Fibroblast of skin of left biceps (primary cell): ENCODE measurements around the gene RIOK3.
"Not testable (repeated sequence)": the region's sequence is repeated elsewhere in the genome, so short reads cannot be mapped to it uniquely, and the experiment has no call there.

Experiments
- DNase-seq, 2 experiments: peaks; one replicate each; pipeline ENCODE4 v3.0.0-alpha.2; 2013; ENCODE audit warnings: low read depth in 2 of 2

RIOK3 gene

DNA sequence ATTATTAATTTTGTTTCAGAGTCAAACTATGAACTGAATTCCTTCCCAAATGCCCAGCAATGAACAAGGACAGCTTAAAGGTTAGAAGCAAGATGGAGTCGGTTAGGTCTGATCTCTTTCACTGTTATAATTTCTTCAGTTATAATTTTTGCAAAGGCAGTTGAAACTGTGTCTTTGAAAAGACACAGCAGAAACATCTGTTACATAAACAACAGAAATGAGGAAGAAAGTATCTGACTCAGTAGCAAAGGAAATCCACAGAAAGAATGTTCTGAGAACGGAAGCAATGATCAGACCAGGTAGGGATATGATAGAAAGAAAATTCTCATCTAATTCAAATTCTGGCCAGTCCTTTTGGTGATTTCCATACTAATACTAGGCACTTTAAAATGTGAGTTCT lies 45.0 kb downstream of the RIOK3 start:
- no peak for DNase-seq

DNA sequence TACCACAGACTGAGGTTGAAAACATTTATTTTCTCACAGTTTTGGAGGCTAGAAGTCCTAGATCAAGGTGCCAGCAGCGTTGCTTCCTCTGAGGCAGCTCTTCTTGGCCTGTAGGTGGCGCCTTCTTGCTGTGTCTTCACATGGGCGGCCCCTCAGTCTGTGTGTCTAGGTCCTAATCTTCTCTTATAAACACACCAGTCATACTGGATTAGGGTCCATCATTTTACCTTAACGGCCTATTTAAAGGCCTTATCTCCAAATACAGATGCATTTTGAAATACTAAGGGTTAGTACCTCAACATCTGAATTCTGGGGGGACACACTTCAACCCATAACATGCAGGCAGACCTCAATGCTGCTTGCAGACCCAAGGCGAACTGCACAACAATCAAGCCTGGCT lies 45.8 kb downstream of the RIOK3 start:
- DNase-seq: peak; percentile 18 to 20

DNA sequence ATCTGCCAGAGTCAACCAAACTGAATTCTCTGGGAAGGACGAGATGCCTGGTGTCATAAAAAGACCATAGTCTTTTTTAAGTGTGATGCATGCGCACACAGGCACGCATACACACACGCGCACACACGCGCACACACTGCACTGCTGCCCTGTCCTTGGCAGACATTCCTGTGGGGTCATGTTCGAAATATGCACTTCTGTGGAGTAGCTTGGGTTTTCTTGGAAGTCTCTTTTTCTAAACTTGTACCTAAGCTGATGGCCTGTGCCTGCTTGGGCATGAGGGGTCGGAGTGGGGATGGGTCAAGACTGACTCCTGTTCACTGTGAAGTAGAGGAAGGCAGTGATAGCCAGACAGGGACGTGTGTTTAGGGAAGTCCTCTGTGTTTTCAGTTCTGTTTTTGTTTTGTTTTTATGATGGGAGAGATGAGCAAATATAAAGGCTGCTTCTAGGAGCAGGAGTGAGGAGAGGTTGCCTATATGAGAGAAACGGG lies 46.2 kb downstream of the RIOK3 start:
- no peak for DNase-seq

DNA sequence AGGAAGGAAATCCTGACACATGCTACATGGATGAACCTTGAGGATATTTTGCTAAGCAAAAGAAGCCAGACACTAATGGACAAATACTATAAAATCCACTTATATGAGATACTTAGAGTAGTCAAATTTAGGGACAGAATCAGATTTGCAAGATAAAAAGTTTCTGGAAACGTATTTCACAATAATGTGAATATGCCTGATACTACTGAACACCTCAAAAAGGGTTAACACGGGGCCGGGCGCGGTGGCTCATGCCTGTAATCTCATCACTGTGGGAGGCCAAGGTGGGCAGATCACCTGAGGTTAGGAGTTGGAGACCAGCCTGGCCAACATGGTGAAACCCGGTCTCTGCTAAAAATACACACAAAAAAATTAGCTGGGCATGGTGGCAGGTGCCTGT lies 48.5 kb downstream of the RIOK3 start:
- DNase-seq: no peak

DNA sequence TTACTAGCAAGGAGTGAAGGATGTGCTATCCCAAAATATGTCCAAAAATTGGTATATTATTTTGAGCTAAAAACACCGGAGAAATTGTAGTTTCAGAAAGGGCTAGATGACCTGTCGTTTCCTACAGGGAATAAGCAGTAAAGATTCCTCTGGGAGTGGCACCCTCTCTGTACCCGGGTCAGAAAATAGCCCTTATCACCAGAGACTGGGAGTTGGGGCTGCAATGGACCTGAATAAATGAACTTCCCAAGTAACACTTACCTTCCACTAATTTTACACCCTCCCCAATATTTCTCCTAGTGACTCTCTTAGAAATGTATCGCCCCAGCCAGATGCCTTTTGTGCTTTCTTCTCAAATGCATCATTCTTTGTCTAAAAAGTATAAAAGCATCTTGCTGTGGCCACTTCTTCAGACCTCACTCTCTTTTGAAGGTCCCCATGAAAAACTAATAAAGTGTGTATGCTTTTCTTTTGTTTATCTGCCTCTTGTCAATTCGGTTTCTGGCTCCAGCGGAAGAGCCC lies 49.5 kb downstream of the RIOK3 start:
- DNase-seq: no peak

DNA sequence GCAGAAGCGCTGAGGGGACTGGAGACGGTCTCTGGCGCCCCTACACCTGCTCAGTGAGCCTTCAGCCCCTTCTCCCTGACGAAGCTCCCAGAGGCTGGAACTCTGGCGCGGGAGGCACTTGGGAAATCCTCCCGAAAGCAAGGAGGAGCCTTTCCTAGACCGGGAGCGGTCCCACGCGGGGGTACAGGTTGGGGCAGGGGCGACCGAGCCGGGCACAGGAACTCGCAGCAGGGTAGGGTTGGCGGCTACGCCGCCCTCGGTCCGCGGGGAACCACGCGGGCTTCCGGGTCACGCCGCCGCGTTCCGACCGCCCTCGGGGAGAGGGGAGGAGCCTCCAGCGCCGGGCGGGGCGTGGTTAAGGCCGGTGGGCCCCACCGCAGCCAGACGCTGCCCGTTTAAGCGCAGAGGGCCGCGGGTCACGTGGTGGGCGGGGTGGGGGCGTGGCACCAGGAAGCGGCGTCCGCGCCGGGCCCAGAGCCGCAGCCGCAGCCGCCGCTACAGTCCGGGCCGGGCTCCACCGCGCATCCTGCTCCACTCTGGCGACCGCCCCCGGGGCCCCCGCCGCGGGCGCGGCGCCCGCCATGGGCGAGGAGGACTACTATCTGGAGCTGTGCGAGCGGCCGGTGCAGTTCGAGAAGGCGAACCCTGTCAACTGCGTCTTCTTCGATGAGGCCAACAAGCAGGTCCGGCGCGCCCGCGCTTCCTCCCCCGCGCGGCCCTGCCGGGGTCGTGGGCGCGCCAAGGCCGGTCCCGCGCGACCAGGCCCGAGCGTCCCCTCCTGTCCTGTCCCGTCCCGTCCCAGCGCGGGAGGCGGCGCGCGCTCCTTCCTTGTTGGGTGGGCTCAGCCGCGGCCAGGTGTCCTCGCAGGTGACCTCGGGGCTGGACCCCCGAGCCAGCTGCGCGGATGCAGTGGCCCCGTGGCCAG lies 50.2 kb downstream of the RIOK3 start, which contains the start of gene RMC1:
RMC1 (plus strand) TSS at position 474 of the 925 bp plus-strand sequence; CDS start at position 582, 108 bp downstream.
- peak; percentile 73 to 78 for DNase-seq

DNA sequence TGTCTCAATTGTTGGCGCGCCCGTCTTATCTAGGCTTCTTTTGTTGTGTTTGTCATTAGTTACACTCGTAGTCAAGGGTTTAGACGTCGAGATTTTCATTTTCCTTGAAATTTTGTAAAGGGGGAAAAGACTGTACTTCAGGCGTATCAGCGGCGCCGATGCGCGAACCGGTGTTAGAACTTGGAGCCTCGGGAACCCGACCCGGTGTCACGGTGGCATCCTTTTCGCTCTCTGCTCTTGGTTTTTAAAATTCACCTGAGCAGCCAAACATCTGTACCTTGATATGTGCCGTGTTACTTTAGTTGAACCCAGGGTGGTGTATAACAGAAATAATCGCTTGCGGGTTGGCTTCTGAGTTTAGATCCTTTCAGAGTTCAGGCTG lies 50.9 kb downstream of the RIOK3 start:
- DNase-seq: no peak

DNA sequence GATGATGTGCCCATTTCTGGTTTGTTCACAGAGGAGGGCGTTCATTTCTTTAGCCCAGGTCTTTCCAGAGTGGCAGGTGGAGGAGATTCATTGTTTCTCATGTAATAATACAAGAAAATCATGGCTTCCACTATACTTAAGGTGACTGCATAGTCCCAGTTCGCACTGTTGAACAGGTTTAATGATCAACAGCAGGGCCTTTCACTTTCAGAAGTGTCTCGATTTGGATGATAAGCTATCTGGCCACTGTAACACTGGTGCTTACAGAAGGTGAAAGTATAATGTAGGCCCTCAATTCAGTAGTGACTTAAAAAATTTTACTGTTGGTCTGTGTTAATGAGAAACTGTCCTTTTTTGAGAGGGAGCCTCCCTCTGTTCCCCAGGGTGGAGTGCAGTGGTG lies 51.6 kb downstream of the RIOK3 start:
- DNase-seq: no peak

DNA sequence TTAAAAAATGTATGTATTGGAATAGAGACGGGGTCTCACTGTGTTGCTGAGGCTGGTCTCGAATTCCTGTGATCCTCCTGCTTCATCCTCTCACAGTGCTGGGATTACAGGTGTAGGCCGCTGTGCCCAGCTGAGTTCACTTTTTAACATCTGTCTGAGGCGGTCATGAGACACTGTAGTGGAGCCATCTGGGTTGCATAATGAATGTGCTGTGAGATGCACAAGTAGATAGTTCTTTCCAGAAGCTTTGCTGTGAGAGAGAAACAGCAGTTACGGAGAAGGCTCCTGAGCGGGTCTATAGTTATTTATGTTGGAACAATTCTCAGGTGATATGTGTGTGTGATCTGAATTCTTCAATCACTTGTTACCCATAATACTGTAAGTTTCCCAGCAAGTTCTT lies 53.3 kb downstream of the RIOK3 start:
- DNase-seq: no peak

DNA sequence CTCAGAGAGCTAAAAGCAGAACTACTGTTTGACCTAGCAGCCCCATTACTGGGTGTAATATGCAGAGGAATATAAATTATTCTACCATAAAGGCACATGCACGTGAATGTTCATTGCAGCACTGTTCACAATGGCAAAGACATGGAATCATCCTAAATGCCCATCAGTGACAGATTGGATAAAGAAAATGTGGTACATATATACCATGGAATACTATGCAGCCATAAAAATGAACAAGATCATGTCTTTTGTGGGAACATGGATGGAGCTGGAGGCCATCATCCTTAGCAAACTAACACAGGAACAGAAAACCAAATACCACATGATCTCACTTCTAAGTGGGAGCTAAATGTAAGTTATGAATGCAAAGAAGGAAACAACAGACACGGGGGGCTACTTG lies 57.8 kb downstream of the RIOK3 start:
- not testable (repeated sequence) for DNase-seq

DNA sequence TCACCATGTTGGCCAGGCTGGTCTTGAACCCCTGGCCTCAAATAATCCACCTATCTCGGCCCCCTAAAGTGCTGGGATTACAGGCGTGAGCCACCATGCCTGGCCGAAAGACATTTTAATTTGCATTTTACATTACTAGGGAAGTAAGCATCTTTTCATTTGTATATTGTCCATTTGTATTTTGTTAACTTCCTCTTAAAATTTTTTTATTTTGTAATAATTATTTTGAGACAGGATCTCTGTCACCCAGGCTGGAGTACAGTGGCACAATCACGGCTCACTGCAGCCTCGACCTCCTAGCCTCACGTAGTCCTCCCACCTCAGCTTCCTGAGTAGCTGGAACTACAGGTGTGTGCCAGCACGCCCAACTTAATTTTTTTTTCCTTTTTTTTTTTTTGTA lies 59.1 kb downstream of the RIOK3 start:
- DNase-seq: not testable (repeated sequence)

DNA sequence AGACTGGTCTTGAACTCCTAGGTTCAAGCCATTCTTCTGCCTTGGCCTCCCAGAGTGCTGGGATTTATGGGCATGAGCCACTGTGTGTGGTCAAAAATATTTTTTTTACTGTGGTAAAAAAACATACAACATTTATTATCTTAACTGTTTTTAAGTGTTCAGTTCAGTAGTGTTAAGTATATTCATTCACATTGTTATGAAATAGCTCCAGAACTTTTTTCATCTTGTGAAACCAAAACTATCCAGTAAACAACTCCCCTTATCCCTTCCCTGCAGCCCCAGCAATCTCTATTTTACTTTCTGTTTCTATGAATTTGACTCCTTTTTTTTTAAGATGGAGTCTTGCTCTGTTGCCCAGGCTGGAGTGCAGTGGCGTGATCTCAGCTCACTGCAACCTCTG lies 59.6 kb downstream of the RIOK3 start:
- no peak for DNase-seq

DNA sequence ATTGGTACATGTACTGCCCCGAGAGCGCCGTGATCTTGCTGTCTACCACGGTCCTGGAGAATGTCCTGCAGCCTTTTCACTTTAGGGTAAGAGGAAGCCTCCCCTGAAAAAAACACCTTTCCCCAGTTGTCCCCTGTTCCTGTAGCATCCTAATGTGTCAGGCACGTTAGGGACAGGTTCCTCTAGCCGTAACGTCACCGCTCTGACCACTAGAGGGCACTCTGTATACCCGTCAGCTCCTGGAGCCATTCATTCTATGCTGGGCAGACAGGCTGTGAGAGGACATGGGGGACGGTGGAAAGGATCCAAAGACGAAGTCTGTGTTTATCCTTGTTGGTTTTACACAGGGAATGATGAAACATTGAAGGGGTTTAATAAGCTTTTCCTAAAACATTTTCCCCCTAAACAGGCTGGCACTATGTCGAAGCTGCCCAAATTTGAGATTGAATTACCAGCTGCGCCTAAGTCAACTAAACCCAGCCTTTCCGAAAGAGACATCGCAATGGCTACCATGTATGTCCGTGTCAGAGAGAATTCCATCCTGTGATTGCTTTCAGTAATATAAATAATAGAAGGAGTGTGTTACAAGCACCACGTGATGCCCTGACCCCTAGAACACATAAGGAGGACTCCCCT lies 62.9 kb downstream of the RIOK3 start:
- no peak for DNase-seq

DNA sequence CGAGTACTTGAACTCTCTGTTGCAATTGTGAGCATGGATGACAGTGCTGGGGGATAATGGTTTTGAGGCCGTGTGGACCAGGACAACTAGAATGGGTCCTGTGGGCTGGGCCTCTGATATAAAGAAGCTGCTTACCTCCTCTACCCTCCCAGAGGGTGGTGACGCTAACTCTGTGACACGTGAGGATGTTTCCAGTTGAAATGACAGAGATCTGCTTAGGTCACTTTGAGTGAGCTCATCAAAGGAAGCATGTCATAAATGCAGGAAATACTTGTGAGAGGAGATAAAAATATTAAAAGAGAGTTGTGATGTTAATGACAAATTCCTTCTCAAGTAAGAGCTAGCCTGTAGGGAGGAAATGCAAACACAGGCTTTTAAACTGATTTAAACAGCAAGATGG lies 66.6 kb downstream of the RIOK3 start:
- DNase-seq: no peak

DNA sequence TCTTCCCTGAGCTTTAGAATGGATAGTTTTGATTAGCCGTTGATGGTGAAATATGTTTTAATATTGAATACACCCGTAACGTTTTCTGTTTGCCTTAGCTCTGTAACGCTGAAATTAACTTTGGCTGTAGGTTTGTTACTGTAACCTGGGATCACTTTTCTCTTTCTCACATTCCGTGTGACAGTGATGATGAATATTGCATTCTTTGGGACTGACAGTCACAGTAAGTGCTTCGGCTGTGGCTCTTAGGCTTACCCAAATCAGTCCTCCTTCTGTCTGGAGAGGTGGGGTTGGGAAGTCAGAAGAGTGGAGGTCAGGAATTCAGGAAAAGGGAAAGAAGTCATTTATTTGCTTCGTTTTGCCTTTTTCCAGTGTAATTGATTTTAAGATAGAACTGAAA lies 68.2 kb downstream of the RIOK3 start:
- DNase-seq: no peak

DNA sequence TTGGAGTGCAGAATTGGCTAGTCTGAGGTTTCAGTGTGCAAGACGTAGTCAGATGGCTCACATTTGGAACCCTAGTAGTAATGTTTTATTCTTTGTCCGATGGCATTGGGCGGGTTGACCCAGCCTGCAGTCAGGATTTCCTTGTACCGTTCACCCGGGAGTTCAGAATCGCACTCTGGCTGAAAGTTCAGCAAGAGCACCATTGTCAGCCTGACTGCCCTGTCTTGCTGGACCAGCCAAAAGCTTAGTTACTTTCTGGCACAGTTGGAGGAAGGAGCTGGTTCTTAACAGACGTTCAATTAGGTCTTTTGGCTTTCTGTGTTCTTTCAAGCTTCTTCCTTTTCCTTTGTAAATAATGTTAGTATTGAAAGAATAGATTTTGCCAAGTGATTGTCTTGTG lies 68.8 kb downstream of the RIOK3 start:
- DNase-seq: no peak

DNA sequence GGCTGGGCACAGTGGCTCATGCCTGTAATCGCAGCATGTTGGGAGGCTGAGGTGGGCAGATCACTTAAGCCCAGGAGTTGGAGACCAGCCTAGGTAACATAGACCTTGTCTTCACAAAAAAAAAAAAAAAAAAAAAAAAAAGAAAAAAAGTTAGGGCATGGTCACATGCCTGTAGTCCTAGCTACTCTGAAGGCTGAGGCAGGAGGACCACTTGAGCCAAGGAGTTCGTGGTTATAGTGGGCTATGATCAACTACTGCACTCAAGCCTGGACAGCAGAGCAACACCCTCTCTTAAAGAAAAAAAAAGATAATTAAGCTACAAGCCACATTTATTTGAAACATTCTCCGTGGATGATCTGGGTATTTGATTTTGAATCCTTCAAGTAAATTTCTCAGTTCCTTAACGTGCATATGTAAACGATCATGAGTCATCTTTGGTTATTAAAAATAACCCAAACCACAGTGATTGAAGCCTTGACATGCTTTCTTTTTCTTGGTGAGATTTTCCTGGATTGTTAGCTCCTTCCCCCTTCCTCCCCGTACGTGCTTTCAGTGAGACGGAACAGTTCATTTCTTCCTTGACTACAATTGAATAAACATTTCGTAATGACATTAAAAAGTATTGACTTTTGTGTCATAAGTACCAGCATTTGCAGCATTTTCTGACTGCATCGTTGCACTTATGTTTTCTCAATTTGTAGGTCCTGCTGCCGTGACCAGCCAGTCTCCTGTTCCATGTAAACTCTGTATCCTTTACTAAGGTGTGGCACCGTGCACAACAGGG lies 70.5 kb downstream of the RIOK3 start:
- peak; percentile 53 to 57 for DNase-seq

DNA sequence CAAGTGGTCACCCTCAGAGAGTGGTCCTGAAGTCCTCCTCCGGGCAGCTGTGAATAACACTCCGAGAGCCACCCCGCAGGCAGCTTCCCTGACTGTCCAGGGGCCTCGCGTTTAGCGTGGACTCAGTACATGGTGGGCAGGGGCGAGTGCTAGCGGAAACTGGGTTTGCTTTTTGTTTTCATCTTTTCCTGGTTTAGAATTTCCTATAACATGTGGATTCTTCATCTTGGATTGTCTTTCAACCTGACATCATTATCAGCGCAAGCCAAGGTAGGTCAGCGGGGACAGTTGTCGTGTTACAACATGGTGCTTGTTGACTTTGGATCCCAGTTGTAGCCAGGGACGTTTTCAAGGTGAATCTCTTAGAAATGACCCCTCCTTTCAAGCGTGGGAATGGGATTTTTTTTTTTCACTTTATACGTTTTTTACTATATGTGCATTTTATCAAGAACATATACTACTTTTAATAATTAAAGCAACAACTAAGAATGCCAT lies 71.2 kb downstream of the RIOK3 start:
- no peak for DNase-seq

DNA sequence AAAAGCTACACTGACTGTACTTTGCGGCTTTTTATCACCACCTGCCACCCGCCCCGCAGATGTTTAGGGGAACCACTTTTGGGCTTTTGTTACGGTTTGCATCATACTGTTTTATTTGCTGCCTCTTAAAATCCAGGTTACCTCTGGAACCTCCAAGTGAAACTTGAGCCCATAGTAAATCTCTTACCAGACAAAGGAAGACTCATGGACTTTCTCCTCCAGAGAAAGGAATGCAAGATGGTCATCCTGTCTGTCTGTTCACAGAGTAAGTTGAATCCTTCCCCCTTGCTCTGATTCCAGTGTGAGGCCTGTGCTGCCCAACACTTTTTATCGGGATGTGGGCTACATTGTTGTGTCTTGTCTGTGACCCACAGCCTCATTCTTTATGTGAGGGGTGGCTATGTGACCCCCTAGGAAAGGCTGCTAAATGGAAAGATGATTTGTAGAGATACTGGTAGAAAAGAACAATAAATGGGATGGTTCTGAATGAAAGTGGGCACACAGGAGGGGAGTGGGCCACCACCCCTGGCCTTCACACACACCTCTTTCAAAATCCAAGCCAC lies 73.5 kb downstream of the RIOK3 start:
- no peak for DNase-seq

DNA sequence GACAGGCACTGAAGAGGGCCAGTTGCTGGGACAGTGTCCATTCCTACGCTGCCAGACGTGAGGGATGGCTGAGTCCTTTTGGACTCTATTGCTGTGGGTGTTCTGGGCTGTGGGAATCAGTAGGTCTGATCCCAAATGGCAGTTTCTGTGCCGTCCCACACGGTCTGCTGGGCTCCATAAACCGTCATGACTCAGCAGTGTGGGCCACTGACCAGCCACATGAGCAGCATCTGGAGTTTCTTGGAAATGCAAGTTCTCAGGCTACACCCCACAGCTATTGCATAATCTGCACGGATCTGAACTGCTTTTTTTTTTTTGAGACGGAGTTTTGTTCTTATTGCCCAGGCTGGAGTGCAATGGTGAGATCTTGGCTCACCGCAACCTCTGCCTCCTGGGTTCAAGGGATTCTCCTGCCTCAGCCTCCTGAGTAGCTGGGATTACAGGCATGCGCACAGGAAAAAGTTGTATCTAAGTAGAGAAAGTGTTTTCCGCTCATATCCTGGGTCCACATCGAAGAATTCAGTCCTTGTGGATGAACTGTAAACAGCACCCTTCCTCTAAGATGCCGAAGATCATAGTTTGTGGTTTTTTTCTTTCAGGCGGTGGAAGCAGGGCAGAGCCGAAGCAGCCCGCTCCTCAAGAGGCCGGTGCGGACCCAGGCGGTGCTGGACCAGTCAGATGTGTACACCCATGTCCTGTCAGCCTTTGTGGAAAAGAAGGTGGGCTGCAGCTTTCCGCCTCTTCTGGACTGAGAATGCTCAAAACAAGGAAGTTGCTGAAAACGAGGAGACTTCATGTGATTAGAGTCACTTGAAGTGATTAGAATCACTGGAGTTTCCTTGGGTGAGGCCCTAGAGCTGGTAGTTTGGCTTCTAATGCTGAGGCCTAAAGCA lies 75.7 kb downstream of the RIOK3 start:
- no peak for DNase-seq
